ENCODE measurements around the gene RTF2. TPM values are rescaled to one million over a fixed set of nuclear protein-coding genes. Genes with fewer than 3 reads are reported as not detected.
"Not testable (repeated sequence)": the region's sequence is repeated elsewhere in the genome, so short reads cannot be mapped to it uniquely, and the experiment has no call there.

RTF2 gene
- polyA plus RNA-seq, 1 donor (not counting 4 experiments of a cell fraction or from before 2014, with no cell fraction given), result 63.4 TPM

GRCh38 chr20:56522311-56522710 lies 53.9 kb downstream of the RTF2 start:
- TF ChIP-seq EZH2 (IDR thresholded peaks at IDR 0.05; ENCODE audit: low read length), result no peak
- no peak for TF ChIP-seq CTCF (optimal IDR thresholded peaks at IDR 0.05 in 1 of 3, IDR thresholded peaks at IDR 0.05 in 1 of 3, conservative IDR thresholded peaks at IDR 0.05 in 1 of 3; ENCODE audit: extremely low read depth in 1 of 3, insufficient read depth in 2 of 3, low read length in 3 of 3)
- H3K27ac ChIP-seq (ENCODE audit: control insufficient read depth, insufficient read depth, low read length), result no peak overlapping the region
- H3K36me3 ChIP-seq (ENCODE audit: control insufficient read depth in 2 of 2, extremely low read depth in 1 of 2, insufficient read depth in 2 of 2, low read length in 2 of 2), result peaks cover 0 to 13% of the 10 kb centered on the region in 2 experiments
- H3K4me1 ChIP-seq (ENCODE audit: control insufficient read depth, extremely low read depth, insufficient read depth, low read length), result no peaks in the 10 kb centered on the region
- no peaks in the 10 kb centered on the region for H3K9me1 ChIP-seq (ENCODE audit: control insufficient read depth, extremely low read depth, insufficient read depth, low read length)
- dilution Hi-C loops (cut with MboI; ENCODE audit: extremely low pct_ligation_motif_present, low sequenced_read_pairs), result no loop called here
- no peak for DNase-seq (ENCODE audit: low read depth, low spot score)
- no peak overlapping the region for H2AFZ ChIP-seq (ENCODE audit: control insufficient read depth, low read length)
- H4K20me1 ChIP-seq (ENCODE audit: control insufficient read depth, extremely low read depth, insufficient read depth, low read length), result no peaks in the 10 kb centered on the region
- H3K4me2 ChIP-seq (ENCODE audit: control insufficient read depth, extremely low read depth, insufficient read depth, low read depth, low read length), result no peak overlapping the region
- no peaks in the 10 kb centered on the region for H3K27me3 ChIP-seq (ENCODE audit: control insufficient read depth, extremely low read depth, insufficient read depth, low read length)
- H3K9me3 ChIP-seq (ENCODE audit: control insufficient read depth, low read depth, low read length), result no peaks in the 10 kb centered on the region
- no peak for FAIRE-seq
- no peak overlapping the region for H3K4me3 ChIP-seq (ENCODE audit: control insufficient read depth in 2 of 3, extremely low read depth in 1 of 3, insufficient read depth in 2 of 3, low read depth in 1 of 3, low read length in 3 of 3)
- no peaks in the 10 kb centered on the region for H3K79me2 ChIP-seq (ENCODE audit: control insufficient read depth, insufficient read depth, low read length)
- H3K9ac ChIP-seq (ENCODE audit: control insufficient read depth, extremely low read depth, insufficient read depth, low read length), result no peak overlapping the region

- H3K9me3 ChIP-seq (ENCODE audit: control insufficient read depth, low read depth, low read length); H3K27ac ChIP-seq (ENCODE audit: control insufficient read depth, insufficient read depth, low read length); H3K9me1 ChIP-seq (ENCODE audit: control insufficient read depth, extremely low read depth, insufficient read depth, low read length); H3K9ac ChIP-seq (ENCODE audit: control insufficient read depth, extremely low read depth, insufficient read depth, low read length); dilution Hi-C loops (cut with MboI; ENCODE audit: extremely low pct_ligation_motif_present, low sequenced_read_pairs); H3K27me3 ChIP-seq (ENCODE audit: control insufficient read depth, extremely low read depth, insufficient read depth, low read length); H3K4me3 ChIP-seq (ENCODE audit: control insufficient read depth in 2 of 3, extremely low read depth in 1 of 3, insufficient read depth in 2 of 3, low read depth in 1 of 3, low read length in 3 of 3); H3K4me1 ChIP-seq (ENCODE audit: control insufficient read depth, extremely low read depth, insufficient read depth, low read length); FAIRE-seq; DNase-seq (ENCODE audit: low read depth, low spot score); H3K79me2 ChIP-seq (ENCODE audit: control insufficient read depth, insufficient read depth, low read length); H3K36me3 ChIP-seq (ENCODE audit: control insufficient read depth in 2 of 2, extremely low read depth in 1 of 2, insufficient read depth in 2 of 2, low read length in 2 of 2); H2AFZ ChIP-seq (ENCODE audit: control insufficient read depth, low read length); H3K4me2 ChIP-seq (ENCODE audit: control insufficient read depth, extremely low read depth, insufficient read depth, low read depth, low read length); H4K20me1 ChIP-seq (ENCODE audit: control insufficient read depth, extremely low read depth, insufficient read depth, low read length): not testable (repeated sequence)
Measured at GRCh38 chr20:56524444-56524843, 56.0 kb downstream of the RTF2 start, which contains the start of gene FAM209A. FAM209A (plus strand) TSS chr20:56524744; CDS start chr20:56524809, 65 bp downstream.

GRCh38 chr20:56527521-56527920 lies 59.1 kb downstream of the RTF2 start:
- DNase-seq (ENCODE audit: low read depth, low spot score) (no peak), FAIRE-seq (no peak)
- no peaks in the 10 kb centered on the region for H3K9me1 ChIP-seq (ENCODE audit: control insufficient read depth, extremely low read depth, insufficient read depth, low read length)
- H3K4me3 ChIP-seq (ENCODE audit: control insufficient read depth in 2 of 3, extremely low read depth in 1 of 3, insufficient read depth in 2 of 3, low read depth in 1 of 3, low read length in 3 of 3), result no peak overlapping the region
- no peak overlapping the region for H3K9ac ChIP-seq (ENCODE audit: control insufficient read depth, extremely low read depth, insufficient read depth, low read length)
- H4K20me1 ChIP-seq (ENCODE audit: control insufficient read depth, extremely low read depth, insufficient read depth, low read length), result no peaks in the 10 kb centered on the region
- H3K4me2 ChIP-seq (ENCODE audit: control insufficient read depth, extremely low read depth, insufficient read depth, low read depth, low read length), result no peak overlapping the region
- no peak overlapping the region for H3K27ac ChIP-seq (ENCODE audit: control insufficient read depth, insufficient read depth, low read length)
- H3K4me1 ChIP-seq (ENCODE audit: control insufficient read depth, extremely low read depth, insufficient read depth, low read length), result no peaks in the 10 kb centered on the region
- H2AFZ ChIP-seq (ENCODE audit: control insufficient read depth, low read length), result no peak overlapping the region
- H3K36me3 ChIP-seq (ENCODE audit: control insufficient read depth in 2 of 2, extremely low read depth in 1 of 2, insufficient read depth in 2 of 2, low read length in 2 of 2), result no peaks in the 10 kb centered on the region
- H3K27me3 ChIP-seq (ENCODE audit: control insufficient read depth, extremely low read depth, insufficient read depth, low read length), result no peaks in the 10 kb centered on the region
- no peaks in the 10 kb centered on the region for H3K9me3 ChIP-seq (ENCODE audit: control insufficient read depth, low read depth, low read length)
- no peaks in the 10 kb centered on the region for H3K79me2 ChIP-seq (ENCODE audit: control insufficient read depth, insufficient read depth, low read length)
- dilution Hi-C loops (cut with MboI; ENCODE audit: extremely low pct_ligation_motif_present, low sequenced_read_pairs), result no loop called here
- TF ChIP-seq CTCF (optimal IDR thresholded peaks at IDR 0.05 in 1 of 3, IDR thresholded peaks at IDR 0.05 in 1 of 3, conservative IDR thresholded peaks at IDR 0.05 in 1 of 3; ENCODE audit: extremely low read depth in 1 of 3, insufficient read depth in 2 of 3, low read length in 3 of 3) (no peak), EZH2 (IDR thresholded peaks at IDR 0.05; ENCODE audit: low read length) (no peak)

DNA sequence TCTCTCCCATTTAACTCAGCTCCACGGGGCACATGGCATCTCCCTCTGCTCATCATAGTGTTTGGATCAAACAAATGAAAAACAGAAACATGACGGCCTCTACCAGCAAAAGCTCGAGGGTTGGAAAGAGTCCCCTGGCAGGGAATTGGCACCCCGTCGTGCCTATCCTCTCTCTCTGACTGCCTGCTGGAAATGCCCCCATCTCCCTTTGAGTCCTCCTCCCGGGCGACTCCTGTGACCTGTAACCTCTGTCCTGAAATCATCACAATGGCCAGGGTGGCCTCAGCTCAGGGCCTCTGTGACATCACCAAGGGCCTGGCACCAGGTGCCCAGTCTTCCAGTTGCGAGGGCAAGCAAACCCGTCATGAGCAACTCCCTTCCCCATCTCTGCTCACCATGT lies 64.5 kb downstream of the RTF2 start, which contains the start of gene FAM209B:
Gene FAM209B (plus strand): TSS at position 301 of the 400 bp plus-strand sequence. CDS start 96 bp downstream, at position 397.
- H4K20me1 ChIP-seq (ENCODE audit: control insufficient read depth, extremely low read depth, insufficient read depth, low read length); FAIRE-seq; dilution Hi-C loops (cut with MboI; ENCODE audit: extremely low pct_ligation_motif_present, low sequenced_read_pairs); H3K36me3 ChIP-seq (ENCODE audit: control insufficient read depth in 2 of 2, extremely low read depth in 1 of 2, insufficient read depth in 2 of 2, low read length in 2 of 2); H3K9me3 ChIP-seq (ENCODE audit: control insufficient read depth, low read depth, low read length); H3K27ac ChIP-seq (ENCODE audit: control insufficient read depth, insufficient read depth, low read length); DNase-seq (ENCODE audit: low read depth, low spot score); H3K4me2 ChIP-seq (ENCODE audit: control insufficient read depth, extremely low read depth, insufficient read depth, low read depth, low read length); H3K79me2 ChIP-seq (ENCODE audit: control insufficient read depth, insufficient read depth, low read length); H3K27me3 ChIP-seq (ENCODE audit: control insufficient read depth, extremely low read depth, insufficient read depth, low read length); H2AFZ ChIP-seq (ENCODE audit: control insufficient read depth, low read length); H3K9ac ChIP-seq (ENCODE audit: control insufficient read depth, extremely low read depth, insufficient read depth, low read length); H3K4me1 ChIP-seq (ENCODE audit: control insufficient read depth, extremely low read depth, insufficient read depth, low read length); H3K9me1 ChIP-seq (ENCODE audit: control insufficient read depth, extremely low read depth, insufficient read depth, low read length); H3K4me3 ChIP-seq (ENCODE audit: control insufficient read depth in 2 of 3, extremely low read depth in 1 of 3, insufficient read depth in 2 of 3, low read depth in 1 of 3, low read length in 3 of 3): not testable (repeated sequence)
